ENCODE measurements around the gene STX12. TPM values are rescaled to one million over a fixed set of nuclear protein-coding genes. Genes with fewer than 3 reads are reported as not detected.

The STX12 gene
- 88.1 and 91.1 TPM in 2 replicates for polyA plus RNA-seq

DNA sequence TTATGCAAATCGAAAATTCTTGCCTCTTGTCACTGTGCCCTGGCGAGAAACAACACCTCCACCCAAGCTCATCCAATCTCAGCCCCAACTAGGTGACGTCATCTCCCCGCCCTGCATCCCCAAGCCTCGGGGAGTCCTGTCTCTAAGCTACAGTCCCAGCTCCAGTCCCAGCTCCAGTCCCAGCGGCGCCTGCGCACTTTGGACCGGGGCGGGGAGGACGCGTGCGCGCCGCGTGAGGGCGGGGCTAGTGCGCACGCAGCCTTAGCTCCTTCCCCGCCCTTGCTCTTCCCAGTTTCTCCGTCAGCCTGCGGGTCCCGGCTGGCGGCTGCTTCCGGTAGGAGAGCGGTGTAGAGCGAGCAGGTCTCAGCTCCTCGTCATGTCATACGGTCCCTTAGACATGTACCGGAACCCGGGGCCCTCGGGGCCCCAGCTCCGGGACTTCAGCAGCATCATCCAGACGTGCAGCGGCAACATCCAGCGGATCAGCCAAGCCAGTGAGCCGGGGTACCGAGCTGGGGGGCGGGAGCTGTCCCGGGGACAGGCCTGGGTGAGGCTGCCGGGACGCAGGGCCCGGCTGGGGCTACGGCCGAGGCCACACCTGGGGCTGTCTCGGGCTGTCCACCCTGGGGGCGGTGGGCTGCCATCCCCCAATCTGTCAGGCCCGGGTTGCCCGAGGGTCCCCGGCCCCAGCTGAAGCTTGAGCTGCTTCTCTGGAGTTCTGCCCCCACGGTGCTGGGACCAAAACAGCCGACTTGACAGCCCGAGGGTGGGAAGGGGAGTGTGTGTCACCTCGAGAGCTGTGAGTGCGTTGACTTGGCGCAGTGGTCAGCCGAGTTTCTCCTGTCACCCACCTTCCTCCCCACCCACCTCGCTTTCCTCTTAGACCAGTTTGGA, at the start of gene STX12:
Gene STX12, plus strand, starts transcription at position 288 of the 894 bp plus-strand sequence. Its CDS starts 89 bp downstream, at position 377.

GRCh38 chr1:27725374-27726172, 47.4 kb upstream of the STX12 start, which contains the start of gene FAM76A:
Gene FAM76A, plus strand, starts transcription at chr1:27725961. Its CDS starts 120 bp downstream, at chr1:27726081.

DNA sequence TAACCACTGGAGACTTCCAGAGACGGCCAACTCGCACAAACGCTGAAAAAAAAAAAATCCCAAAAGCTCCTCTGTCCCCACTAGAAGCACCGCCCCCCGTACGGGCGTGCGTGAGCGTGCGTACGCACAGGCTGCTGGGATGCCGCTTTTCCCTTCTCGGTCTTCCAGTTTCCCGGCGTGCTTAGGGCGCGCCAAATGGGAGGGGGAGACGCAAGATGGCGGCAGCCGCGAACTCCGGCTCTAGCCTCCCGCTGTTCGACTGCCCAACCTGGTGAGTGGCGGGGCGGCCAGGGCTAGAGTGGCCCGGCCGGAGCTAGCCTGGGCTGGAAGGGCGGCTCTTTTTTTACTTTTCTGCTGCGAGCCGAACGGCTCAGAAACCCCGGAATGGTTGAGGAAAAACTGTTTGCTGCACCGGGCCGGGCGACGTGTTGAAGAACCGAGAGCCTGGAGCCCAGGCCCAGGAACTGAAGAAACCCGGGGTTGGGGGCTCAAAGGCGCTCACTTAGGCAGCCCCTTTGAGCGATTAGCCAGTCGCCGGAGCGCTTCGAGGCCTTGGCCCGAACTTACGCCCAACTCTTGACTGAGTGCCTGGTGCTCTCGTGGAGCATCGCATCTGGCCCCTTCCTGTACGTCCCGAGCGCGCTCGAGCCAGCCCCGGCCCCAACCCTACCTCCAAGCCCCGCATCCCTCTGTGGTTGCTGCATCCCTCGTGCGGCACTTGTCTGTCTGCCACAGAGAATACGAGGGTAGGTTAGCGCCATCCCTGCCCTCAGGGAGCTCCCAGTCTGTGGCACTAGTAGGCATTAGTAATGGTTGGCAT, 57.8 kb downstream of the STX12 start, which contains the start of gene PPP1R8:
Gene PPP1R8, plus strand, starts transcription at position 162 of the 820 bp plus-strand sequence. Its CDS starts 54 bp downstream, at position 216.

DNA sequence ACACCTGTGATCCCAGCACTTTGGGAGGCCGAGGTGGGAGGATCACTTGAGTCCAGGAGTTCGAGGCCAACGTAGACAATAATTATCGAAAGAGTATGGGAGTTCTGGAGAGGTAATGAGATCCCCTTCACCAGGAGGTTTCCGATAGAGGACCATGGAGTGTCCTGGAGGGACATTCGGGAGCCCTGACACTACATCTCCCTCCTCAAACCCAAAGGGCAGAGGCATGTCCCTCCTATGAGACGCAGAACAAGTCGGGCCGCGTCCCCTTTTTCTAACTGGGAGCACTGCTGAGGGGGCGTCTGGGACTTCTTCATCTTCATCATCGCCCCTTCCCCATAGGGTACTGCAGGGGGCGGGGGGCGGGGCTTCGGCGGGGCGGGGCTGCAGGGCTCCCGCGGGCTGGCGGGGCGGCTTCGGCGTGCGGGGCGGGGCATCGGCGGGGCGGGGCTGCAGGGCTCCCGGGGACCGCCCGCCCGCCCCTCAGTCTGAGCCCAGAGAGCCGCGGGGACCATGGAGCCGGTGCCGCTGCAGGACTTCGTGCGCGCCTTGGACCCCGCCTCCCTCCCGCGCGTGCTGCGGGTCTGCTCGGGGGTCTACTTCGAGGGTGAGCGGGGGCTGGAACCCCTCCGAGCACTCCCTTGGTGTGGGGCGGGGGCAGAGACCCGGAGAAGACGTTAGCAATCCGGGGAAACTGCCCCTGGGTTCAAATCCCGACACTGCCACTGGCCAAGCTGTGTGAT, 99.2 kb downstream of the STX12 start, which contains the start of gene THEMIS2:
Gene THEMIS2, plus strand, starts transcription at position 486 of the 743 bp plus-strand sequence. Its CDS starts 28 bp downstream, at position 514.

Other genes starting within 250 kb of the STX12 start
- gene AHDC1, start 169.1 kb upstream of the STX12 start, polyA plus RNA-seq: 0.69 and 0.91 TPM in 2 replicates
- 1.0 TPM in 1 of 2 replicates, not detected in the other for gene FGR, start 138.0 kb upstream of the STX12 start, polyA plus RNA-seq
- gene IFI6, start 101.0 kb upstream of the STX12 start, polyA plus RNA-seq: 10.8 and 43.0 TPM in 2 replicates
- gene FAM76A, start 47.3 kb upstream of the STX12 start, polyA plus RNA-seq: 11.3 and 13.3 TPM in 2 replicates
- gene PPP1R8, start 57.6 kb downstream of the STX12 start, polyA plus RNA-seq: 33.9 and 40.5 TPM in 2 replicates
- 0.43 and 0.78 TPM in 2 replicates for gene THEMIS2, start 99.3 kb downstream of the STX12 start, polyA plus RNA-seq
- gene RPA2, start 141.4 kb downstream of the STX12 start, polyA plus RNA-seq: 131 and 161 TPM in 2 replicates
- gene SMPDL3B, start 161.8 kb downstream of the STX12 start, polyA plus RNA-seq: 113 and 152 TPM in 2 replicates
- gene XKR8, start 186.8 kb downstream of the STX12 start, polyA plus RNA-seq: 4.6 and 6.9 TPM in 2 replicates